Panc1 (cell line): ENCODE data around the gene CHST12. TPM values are rescaled to one million over a fixed set of nuclear protein-coding genes. Genes with fewer than 3 reads are reported as not detected.

Experiments used
- ATAC-seq: fragments of 200-7000 bp; cut with Tn5 transposase; 2 replicates; pipeline ENCODE4 v1.9.1; 2020; ENCODE audit warnings: mild to moderate bottlenecking, moderate library complexity
- BruUV-seq: library from RNA; stranded (reverse); fragments of 400-500 nt; replicated peaks from 2 replicates; lab custom pipeline; 2021; lab: Mats Ljungman, UMichigan
- CTCF ChIA-PET: fragments of 300-600 bp; sonication (Branson Sonifier 250); formaldehyde crosslinking; loops from one replicate; lab custom pipeline; 2022; ENCODE audit warnings: antibody characterized with exemption; lab: Charles Lee
- POLR2A ChIA-PET: fragments of 300-600 bp; sonication (Branson Sonifier 250); formaldehyde crosslinking; loops from one replicate; lab custom pipeline; 2022; ENCODE audit warnings: antibody characterized with exemption; lab: Charles Lee
- DNase-seq: peaks from one replicate; pipeline ENCODE4 v3.0.0-alpha.2; 2010; ENCODE audit warnings: low read depth, low spot score
- H3K27ac ChIP-seq: 2 replicates; pipeline ENCODE4 v1.5.1; 2011; ENCODE audit warnings: mild to moderate bottlenecking, low read length, inconsistent platforms
- H3K27me3 ChIP-seq: fragments of 200-500 bp; sonication (Bioruptor generic); 2 replicates; pipeline ENCODE4 v1.6.0; 2014; ENCODE audit warnings: low read length, inconsistent platforms; ENCODE audit not compliant: control insufficient read depth, insufficient read depth
- H3K36me3 ChIP-seq: fragments of 200-500 bp; sonication (Bioruptor generic); 2 replicates; pipeline ENCODE4 v1.5.1; 2014; ENCODE audit warnings: inconsistent platforms, mild to moderate bottlenecking, low read length, moderate library complexity; ENCODE audit not compliant: control insufficient read depth, insufficient read depth
- H3K4me1 ChIP-seq: 2 replicates; pipeline ENCODE4 v1.5.1; 2011; ENCODE audit warnings: inconsistent platforms, mild to moderate bottlenecking, low read length, moderate library complexity; ENCODE audit not compliant: control insufficient read depth, insufficient read depth
- H3K4me3 ChIP-seq, 2 experiments: 2 replicates each; pipeline ENCODE4 v1.5.1; 2011 to 2012; ENCODE audit warnings: low read depth in 2 of 2, low read length in 2 of 2, mild to moderate bottlenecking in 2 of 2, inconsistent platforms in 1 of 2, moderate library complexity in 1 of 2
- H3K9me3 ChIP-seq: fragments of 200-500 bp; sonication (Bioruptor generic); 2 replicates; pipeline ENCODE4 v1.5.1; 2014; ENCODE audit warnings: low read depth, mild to moderate bottlenecking, inconsistent platforms, low read length, moderate library complexity; ENCODE audit not compliant: control insufficient read depth, insufficient read depth
- POLR2AphosphoS5 ChIP-seq: IDR thresholded peaks from 2 replicates; pipeline ENCODE4 v1.6.1; 2012; ENCODE audit warnings: mild to moderate bottlenecking, low read depth, low read length, moderate library complexity
- SIN3A ChIP-seq: IDR thresholded peaks from 2 replicates; pipeline ENCODE4 v1.6.1; 2012; ENCODE audit warnings: low read depth, mild to moderate bottlenecking, low read length, moderate library complexity, borderline replicate concordance; ENCODE audit not compliant: insufficient read depth
- TCF7L2 ChIP-seq: IDR thresholded peaks from 2 replicates; pipeline ENCODE4 v1.6.1; 2011; ENCODE audit warnings: mild to moderate bottlenecking, low read depth, low read length, inconsistent platforms
- in situ Hi-C: cut with HindIII; loops from 2 replicates; pipeline ENCODE4 v1.10.0; 2016; ENCODE audit warnings: low sequenced_read_pairs, low pct_unique_long_range_greater_than_20kb
- intact Hi-C: fragments of 100-400 bp; cut with micrococcal nuclease; formaldehyde crosslinking; loops from one replicate; pipeline ENCODE4 v1.10.0; 2022; ENCODE audit not compliant: unreplicated experiment
- total RNA-seq: library from RNA; stranded (reverse); gene quantifications from one replicate; pipeline ENCODE4 v1.2.1, GENCODE V29; 2021; ENCODE audit not compliant: unreplicated experiment
- TF ChIP-seq, protein P1 (sequence below): fragments of 450-650 bp; IDR thresholded peaks from 2 replicates; pipeline ENCODE4 v1.5.1; 2017; ENCODE audit warnings: mild to moderate bottlenecking
- TF ChIP-seq, protein P2 (sequence below), 2 experiments: IDR thresholded peaks; 2 replicates each; pipeline ENCODE4 v1.6.1; 2011 to 2012; ENCODE audit warnings: low read depth in 2 of 2, control low read depth in 1 of 2, low read length in 1 of 2, mild to moderate bottlenecking in 1 of 2, moderate library complexity in 1 of 2; ENCODE audit not compliant: insufficient read depth in 1 of 2

Gene CHST12
- total RNA-seq, 1 experiment from 2014 or later = 48.3 TPM

DNA sequence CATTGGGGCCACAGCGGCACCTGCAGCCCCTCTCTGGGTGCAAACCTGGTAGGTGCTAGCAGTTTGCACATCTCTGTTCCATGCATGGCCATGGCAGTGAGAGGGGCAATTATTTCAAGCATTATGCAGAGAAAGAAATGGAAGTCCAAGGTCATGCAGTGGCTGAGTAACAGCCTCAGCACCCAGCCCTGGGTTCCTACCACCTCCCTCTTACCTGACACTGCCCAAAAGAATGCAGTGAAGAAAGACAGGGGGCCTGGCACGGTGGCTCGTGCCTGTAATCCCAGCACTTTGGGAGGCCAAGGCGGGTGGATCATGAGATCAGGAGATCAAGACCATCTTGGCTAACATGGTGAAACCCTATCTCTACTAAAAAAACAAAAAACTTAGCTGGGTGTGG is 4.9 kb upstream of the CHST12 start:
- in situ Hi-C loops = no loop called here
- Histone ChIP-seq H3K36me3 (no peaks in the 10 kb centered on the region), H3K9me3 (no peaks in the 10 kb centered on the region), H3K4me1 (peaks cover 17% of the 10 kb centered on the region), H3K4me3 (no peak overlapping the region), H3K27ac (no peak overlapping the region; the same call in 1 of the 2 replicates), H3K27me3 (no peaks in the 10 kb centered on the region)
- ChIA-PET POLR2A (interaction anchor here (0.6 kb wide), 1 partner anchor 107 kb away, joined by 3 read pairs; no protein-coding TSS in a partner anchor), CTCF (interaction anchor here (0.6 kb wide), 1 partner anchor 21 kb away, joined by 5 read pairs; no protein-coding TSS in a partner anchor)
- ATAC-seq (no peak), DNase-seq (no peak)
- no TSS peak for BruUV-seq
- TF ChIP-seq, protein P1, sequence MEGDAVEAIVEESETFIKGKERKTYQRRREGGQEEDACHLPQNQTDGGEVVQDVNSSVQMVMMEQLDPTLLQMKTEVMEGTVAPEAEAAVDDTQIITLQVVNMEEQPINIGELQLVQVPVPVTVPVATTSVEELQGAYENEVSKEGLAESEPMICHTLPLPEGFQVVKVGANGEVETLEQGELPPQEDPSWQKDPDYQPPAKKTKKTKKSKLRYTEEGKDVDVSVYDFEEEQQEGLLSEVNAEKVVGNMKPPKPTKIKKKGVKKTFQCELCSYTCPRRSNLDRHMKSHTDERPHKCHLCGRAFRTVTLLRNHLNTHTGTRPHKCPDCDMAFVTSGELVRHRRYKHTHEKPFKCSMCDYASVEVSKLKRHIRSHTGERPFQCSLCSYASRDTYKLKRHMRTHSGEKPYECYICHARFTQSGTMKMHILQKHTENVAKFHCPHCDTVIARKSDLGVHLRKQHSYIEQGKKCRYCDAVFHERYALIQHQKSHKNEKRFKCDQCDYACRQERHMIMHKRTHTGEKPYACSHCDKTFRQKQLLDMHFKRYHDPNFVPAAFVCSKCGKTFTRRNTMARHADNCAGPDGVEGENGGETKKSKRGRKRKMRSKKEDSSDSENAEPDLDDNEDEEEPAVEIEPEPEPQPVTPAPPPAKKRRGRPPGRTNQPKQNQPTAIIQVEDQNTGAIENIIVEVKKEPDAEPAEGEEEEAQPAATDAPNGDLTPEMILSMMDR = no peak
- TF ChIP-seq, protein P2, sequence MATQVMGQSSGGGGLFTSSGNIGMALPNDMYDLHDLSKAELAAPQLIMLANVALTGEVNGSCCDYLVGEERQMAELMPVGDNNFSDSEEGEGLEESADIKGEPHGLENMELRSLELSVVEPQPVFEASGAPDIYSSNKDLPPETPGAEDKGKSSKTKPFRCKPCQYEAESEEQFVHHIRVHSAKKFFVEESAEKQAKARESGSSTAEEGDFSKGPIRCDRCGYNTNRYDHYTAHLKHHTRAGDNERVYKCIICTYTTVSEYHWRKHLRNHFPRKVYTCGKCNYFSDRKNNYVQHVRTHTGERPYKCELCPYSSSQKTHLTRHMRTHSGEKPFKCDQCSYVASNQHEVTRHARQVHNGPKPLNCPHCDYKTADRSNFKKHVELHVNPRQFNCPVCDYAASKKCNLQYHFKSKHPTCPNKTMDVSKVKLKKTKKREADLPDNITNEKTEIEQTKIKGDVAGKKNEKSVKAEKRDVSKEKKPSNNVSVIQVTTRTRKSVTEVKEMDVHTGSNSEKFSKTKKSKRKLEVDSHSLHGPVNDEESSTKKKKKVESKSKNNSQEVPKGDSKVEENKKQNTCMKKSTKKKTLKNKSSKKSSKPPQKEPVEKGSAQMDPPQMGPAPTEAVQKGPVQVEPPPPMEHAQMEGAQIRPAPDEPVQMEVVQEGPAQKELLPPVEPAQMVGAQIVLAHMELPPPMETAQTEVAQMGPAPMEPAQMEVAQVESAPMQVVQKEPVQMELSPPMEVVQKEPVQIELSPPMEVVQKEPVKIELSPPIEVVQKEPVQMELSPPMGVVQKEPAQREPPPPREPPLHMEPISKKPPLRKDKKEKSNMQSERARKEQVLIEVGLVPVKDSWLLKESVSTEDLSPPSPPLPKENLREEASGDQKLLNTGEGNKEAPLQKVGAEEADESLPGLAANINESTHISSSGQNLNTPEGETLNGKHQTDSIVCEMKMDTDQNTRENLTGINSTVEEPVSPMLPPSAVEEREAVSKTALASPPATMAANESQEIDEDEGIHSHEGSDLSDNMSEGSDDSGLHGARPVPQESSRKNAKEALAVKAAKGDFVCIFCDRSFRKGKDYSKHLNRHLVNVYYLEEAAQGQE (IDR thresholded peaks at IDR 0.05; ENCODE audit: insufficient read depth in 1 of 2, low read depth in 2 of 2, low read length in 1 of 2) = no peak
- TF ChIP-seq SIN3A (no peak), POLR2AphosphoS5 (no peak), TCF7L2 (no peak)
- intact Hi-C loops = no loop called here

DNA sequence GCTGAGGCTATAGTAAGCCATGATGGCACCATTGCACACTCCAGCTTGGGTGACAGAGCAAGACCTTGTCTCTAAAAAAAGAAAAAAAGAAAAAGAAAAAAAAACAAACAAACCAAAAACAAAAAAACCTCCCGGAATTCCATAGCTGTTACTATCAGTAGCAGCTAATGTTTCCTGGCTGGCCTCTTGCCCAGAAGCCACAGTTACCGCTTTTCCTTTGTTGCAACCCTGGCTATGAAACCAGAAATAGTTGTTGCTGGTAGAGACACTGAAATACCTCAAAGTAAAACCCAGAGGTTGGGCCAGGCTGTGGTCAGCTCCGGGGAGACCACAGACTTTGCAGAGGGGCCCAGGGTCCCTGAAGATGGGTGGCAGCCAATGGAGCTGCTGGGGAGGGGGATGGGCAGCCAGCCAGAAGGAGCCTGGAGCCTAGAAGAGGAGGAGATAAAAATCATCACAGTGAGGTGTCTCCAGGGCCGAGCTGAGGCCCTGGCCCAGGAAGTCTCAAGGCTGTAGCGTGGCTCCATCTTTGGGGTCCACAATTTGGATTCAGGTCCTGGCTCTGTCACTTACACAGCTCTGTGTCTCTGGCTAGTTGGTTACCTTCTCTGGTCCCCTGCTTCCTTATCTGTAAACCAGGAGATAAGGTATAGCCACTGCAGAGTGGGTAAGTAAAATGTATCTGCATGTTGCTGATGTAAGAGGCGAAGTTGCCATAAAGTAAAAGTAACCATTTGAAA is 3.4 kb upstream of the CHST12 start:
- peak overlapping the region in 1 of 2 experiments; percentile 19; a peak in 2 of 4 replicates for H3K4me3 ChIP-seq
- ATAC-seq (0 out of 2 replicates have a peak, but pooled peaks have one; percentile 8), DNase-seq (peak; percentile 30)
- no peaks in the 10 kb centered on the region for H3K9me3 ChIP-seq
- ChIA-PET CTCF (no interaction called here), POLR2A (no interaction called here)
- TF ChIP-seq, protein P1 = no peak
- TF ChIP-seq TCF7L2 = peak; percentile 61; the same call in 1 of the 2 replicates
- in situ Hi-C loops = no loop called here
- intact Hi-C loops = no loop called here
- H3K27me3 ChIP-seq = no peaks in the 10 kb centered on the region
- H3K27ac ChIP-seq = peak overlapping the region; percentile 87
- H3K4me1 ChIP-seq = peaks cover 26% of the 10 kb centered on the region
- H3K36me3 ChIP-seq = no peaks in the 10 kb centered on the region
- BruUV-seq = no TSS peak
